ENCODE data around the gene RAPGEF1. TPM values are rescaled to one million over a fixed set of nuclear protein-coding genes. Genes with fewer than 3 reads are reported as not detected.

Gene RAPGEF1
- total RNA-seq, 1 donor from 2014 or later: 19.8 TPM

GRCh38 chr9:131703697-131704096 is 36.2 kb downstream of the RAPGEF1 start:
- Histone ChIP-seq H3K9me3 (ENCODE audit: control insufficient read depth in 3 of 3, low read length in 3 of 3) (no peaks in the 10 kb centered on the region), H3K4me1 (ENCODE audit: control insufficient read depth in 3 of 3, insufficient read depth in 3 of 3, low read length in 3 of 3) (peaks cover 35 to 66% (median 50%) of the 10 kb centered on the region in 3 donors), H3K27me3 (ENCODE audit: control insufficient read depth in 3 of 3, insufficient read depth in 3 of 3, low read length in 3 of 3) (no peaks in the 10 kb centered on the region), H3K27ac (ENCODE audit: low read depth, low read length) (peak overlapping the region; percentile 22), H3K9ac (ENCODE audit: low read depth in 1 of 3, low read length in 3 of 3) (peak overlapping the region in 1 of 3 donors; percentile 66), H3K4me3 (ENCODE audit: low read length in 3 of 3) (peak overlapping the region in 1 of 3 donors; percentile 30), H3K36me3 (ENCODE audit: control insufficient read depth in 3 of 3, insufficient read depth in 3 of 3, low read length in 3 of 3) (no peaks in the 10 kb centered on the region)

GRCh38 chr9:131702911-131703310 is 37.0 kb downstream of the RAPGEF1 start:
- H3K36me3 ChIP-seq (ENCODE audit: control insufficient read depth in 3 of 3, insufficient read depth in 3 of 3, low read length in 3 of 3): no peaks in the 10 kb centered on the region
- H3K4me1 ChIP-seq (ENCODE audit: control insufficient read depth in 3 of 3, insufficient read depth in 3 of 3, low read length in 3 of 3): peaks cover 38 to 66% (median 52%) of the 10 kb centered on the region in 3 donors
- H3K27me3 ChIP-seq (ENCODE audit: control insufficient read depth in 3 of 3, insufficient read depth in 3 of 3, low read length in 3 of 3): no peaks in the 10 kb centered on the region
- no peak overlapping the region for H3K4me3 ChIP-seq (ENCODE audit: low read length in 3 of 3)
- H3K27ac ChIP-seq (ENCODE audit: low read depth, low read length): no peak overlapping the region
- no peaks in the 10 kb centered on the region for H3K9me3 ChIP-seq (ENCODE audit: control insufficient read depth in 3 of 3, low read length in 3 of 3)
- H3K9ac ChIP-seq (ENCODE audit: low read depth in 1 of 3, low read length in 3 of 3): no peak overlapping the region

- no peaks in the 10 kb centered on the region for H3K27me3 ChIP-seq (ENCODE audit: control insufficient read depth in 3 of 3, insufficient read depth in 3 of 3, low read length in 3 of 3)
- H3K27ac ChIP-seq (ENCODE audit: low read depth, low read length): no peak overlapping the region
- H3K9me3 ChIP-seq (ENCODE audit: control insufficient read depth in 3 of 3, low read length in 3 of 3): no peaks in the 10 kb centered on the region
- H3K36me3 ChIP-seq (ENCODE audit: control insufficient read depth in 3 of 3, insufficient read depth in 3 of 3, low read length in 3 of 3): no peaks in the 10 kb centered on the region
- H3K9ac ChIP-seq (ENCODE audit: low read depth in 1 of 3, low read length in 3 of 3): no peak overlapping the region
- no peak overlapping the region for H3K4me3 ChIP-seq (ENCODE audit: low read length in 3 of 3)
- H3K4me1 ChIP-seq (ENCODE audit: control insufficient read depth in 3 of 3, insufficient read depth in 3 of 3, low read length in 3 of 3): peaks cover 45 to 67% (median 52%) of the 10 kb centered on the region in 3 donors
These were observed 38.0 kb downstream of the RAPGEF1 start for GRCh38 chr9:131701789-131702337.

- no peak overlapping the region for H3K9ac ChIP-seq (ENCODE audit: low read depth in 1 of 3, low read length in 3 of 3)
- H3K27ac ChIP-seq (ENCODE audit: low read depth, low read length): no peak overlapping the region
- no peak overlapping the region for H3K4me3 ChIP-seq (ENCODE audit: low read length in 3 of 3)
- H3K4me1 ChIP-seq (ENCODE audit: control insufficient read depth in 3 of 3, insufficient read depth in 3 of 3, low read length in 3 of 3): peaks cover 46 to 66% (median 54%) of the 10 kb centered on the region in 3 donors
- H3K36me3 ChIP-seq (ENCODE audit: control insufficient read depth in 3 of 3, insufficient read depth in 3 of 3, low read length in 3 of 3): no peaks in the 10 kb centered on the region
- H3K9me3 ChIP-seq (ENCODE audit: control insufficient read depth in 3 of 3, low read length in 3 of 3): no peaks in the 10 kb centered on the region
- no peaks in the 10 kb centered on the region for H3K27me3 ChIP-seq (ENCODE audit: control insufficient read depth in 3 of 3, insufficient read depth in 3 of 3, low read length in 3 of 3)
These were observed 38.5 kb downstream of the RAPGEF1 start for GRCh38 chr9:131701436-131701781.

GRCh38 chr9:131700765-131701435 is 39.0 kb downstream of the RAPGEF1 start:
- H3K27ac ChIP-seq (ENCODE audit: low read depth, low read length): peak overlapping the region; percentile 4
- no peak overlapping the region for H3K4me3 ChIP-seq (ENCODE audit: low read length in 3 of 3)
- H3K9me3 ChIP-seq (ENCODE audit: control insufficient read depth in 3 of 3, low read length in 3 of 3): no peaks in the 10 kb centered on the region
- H3K9ac ChIP-seq (ENCODE audit: low read depth in 1 of 3, low read length in 3 of 3): no peak overlapping the region
- H3K4me1 ChIP-seq (ENCODE audit: control insufficient read depth in 3 of 3, insufficient read depth in 3 of 3, low read length in 3 of 3): peaks cover 46 to 65% (median 53%) of the 10 kb centered on the region in 3 donors
- no peaks in the 10 kb centered on the region for H3K36me3 ChIP-seq (ENCODE audit: control insufficient read depth in 3 of 3, insufficient read depth in 3 of 3, low read length in 3 of 3)
- H3K27me3 ChIP-seq (ENCODE audit: control insufficient read depth in 3 of 3, insufficient read depth in 3 of 3, low read length in 3 of 3): no peaks in the 10 kb centered on the region

GRCh38 chr9:131700076-131700475 is 39.8 kb downstream of the RAPGEF1 start:
- H3K4me3 ChIP-seq (ENCODE audit: low read length in 3 of 3): no peak overlapping the region
- H3K9ac ChIP-seq (ENCODE audit: low read depth in 1 of 3, low read length in 3 of 3): no peak overlapping the region
- peaks cover 0 to 3% (median 0%) of the 10 kb centered on the region in 3 donors for H3K36me3 ChIP-seq (ENCODE audit: control insufficient read depth in 3 of 3, insufficient read depth in 3 of 3, low read length in 3 of 3)
- no peaks in the 10 kb centered on the region for H3K9me3 ChIP-seq (ENCODE audit: control insufficient read depth in 3 of 3, low read length in 3 of 3)
- H3K27me3 ChIP-seq (ENCODE audit: control insufficient read depth in 3 of 3, insufficient read depth in 3 of 3, low read length in 3 of 3): no peaks in the 10 kb centered on the region
- no peak overlapping the region for H3K27ac ChIP-seq (ENCODE audit: low read depth, low read length)
- peaks cover 48 to 65% (median 49%) of the 10 kb centered on the region in 3 donors for H3K4me1 ChIP-seq (ENCODE audit: control insufficient read depth in 3 of 3, insufficient read depth in 3 of 3, low read length in 3 of 3)

GRCh38 chr9:131698618-131698985 is 41.3 kb downstream of the RAPGEF1 start:
- peak overlapping the region; percentile 17 to 27 (median 24) for H3K9ac ChIP-seq (ENCODE audit: low read depth in 1 of 3, low read length in 3 of 3)
- no peaks in the 10 kb centered on the region for H3K27me3 ChIP-seq (ENCODE audit: control insufficient read depth in 3 of 3, insufficient read depth in 3 of 3, low read length in 3 of 3)
- H3K4me1 ChIP-seq (ENCODE audit: control insufficient read depth in 3 of 3, insufficient read depth in 3 of 3, low read length in 3 of 3): peaks cover 38 to 61% (median 40%) of the 10 kb centered on the region in 3 donors
- H3K36me3 ChIP-seq (ENCODE audit: control insufficient read depth in 3 of 3, insufficient read depth in 3 of 3, low read length in 3 of 3): peaks cover 0 to 3% (median 0%) of the 10 kb centered on the region in 3 donors
- H3K4me3 ChIP-seq (ENCODE audit: low read length in 3 of 3): no peak overlapping the region
- H3K27ac ChIP-seq (ENCODE audit: low read depth, low read length): peak overlapping the region; percentile 78
- no peaks in the 10 kb centered on the region for H3K9me3 ChIP-seq (ENCODE audit: control insufficient read depth in 3 of 3, low read length in 3 of 3)

GRCh38 chr9:131697908-131698617 is 41.8 kb downstream of the RAPGEF1 start:
- H3K27me3 ChIP-seq (ENCODE audit: control insufficient read depth in 3 of 3, insufficient read depth in 3 of 3, low read length in 3 of 3): no peaks in the 10 kb centered on the region
- peak overlapping the region in 2 of 3 donors; percentile 17 to 24 for H3K9ac ChIP-seq (ENCODE audit: low read depth in 1 of 3, low read length in 3 of 3)
- peaks cover 0 to 3% (median 0%) of the 10 kb centered on the region in 3 donors for H3K36me3 ChIP-seq (ENCODE audit: control insufficient read depth in 3 of 3, insufficient read depth in 3 of 3, low read length in 3 of 3)
- H3K4me1 ChIP-seq (ENCODE audit: control insufficient read depth in 3 of 3, insufficient read depth in 3 of 3, low read length in 3 of 3): peaks cover 38 to 61% (median 40%) of the 10 kb centered on the region in 3 donors
- H3K4me3 ChIP-seq (ENCODE audit: low read length in 3 of 3): no peak overlapping the region
- no peaks in the 10 kb centered on the region for H3K9me3 ChIP-seq (ENCODE audit: control insufficient read depth in 3 of 3, low read length in 3 of 3)
- peak overlapping the region; percentile 78 for H3K27ac ChIP-seq (ENCODE audit: low read depth, low read length)

GRCh38 chr9:131697097-131697496 is 42.8 kb downstream of the RAPGEF1 start:
- H3K27ac ChIP-seq (ENCODE audit: low read depth, low read length): peak overlapping the region; percentile 78
- H3K9ac ChIP-seq (ENCODE audit: low read depth in 1 of 3, low read length in 3 of 3): no peak overlapping the region
- no peaks in the 10 kb centered on the region for H3K27me3 ChIP-seq (ENCODE audit: control insufficient read depth in 3 of 3, insufficient read depth in 3 of 3, low read length in 3 of 3)
- peaks cover 0 to 3% (median 0%) of the 10 kb centered on the region in 3 donors for H3K36me3 ChIP-seq (ENCODE audit: control insufficient read depth in 3 of 3, insufficient read depth in 3 of 3, low read length in 3 of 3)
- H3K4me3 ChIP-seq (ENCODE audit: low read length in 3 of 3): no peak overlapping the region
- peaks cover 42 to 69% (median 47%) of the 10 kb centered on the region in 3 donors for H3K4me1 ChIP-seq (ENCODE audit: control insufficient read depth in 3 of 3, insufficient read depth in 3 of 3, low read length in 3 of 3)
- H3K9me3 ChIP-seq (ENCODE audit: control insufficient read depth in 3 of 3, low read length in 3 of 3): no peaks in the 10 kb centered on the region
